GM12878 (cell line): ENCODE measurements around the gene FCER2. TPM values are rescaled to one million over a fixed set of nuclear protein-coding genes. Genes with fewer than 3 reads are reported as not detected.

Experiments used
- ATAC-seq: fragments of 200-7000 bp; cut with Tn5 transposase; 3 replicates; pipeline ENCODE4 v1.9.1; 2020; ENCODE audit warnings: mild to moderate bottlenecking, moderate library complexity
- BruUV-seq: library from RNA; stranded (reverse); fragments of 400-500 nt; replicated peaks from 2 replicates; lab custom pipeline; 2021; lab: Mats Ljungman, UMichigan
- CTCF ChIA-PET: fragments of 300-600 bp; sonication (Branson Sonifier 250); formaldehyde crosslinking; extraction: SDS; loops from one replicate; lab custom pipeline; 2021; ENCODE audit warnings: inconsistent platforms; lab: Yijun Ruan, JAX
- POLR2A ChIA-PET: fragments of 350-600 bp; formaldehyde crosslinking; extraction: SDS; loops from one replicate; lab custom pipeline; 2021; ENCODE audit warnings: inconsistent platforms; lab: Charles Lee
- RAD21 ChIA-PET: fragments of 300-600 bp; sonication (Branson Sonifier 250); formaldehyde crosslinking; loops from one replicate; lab custom pipeline; 2023; ENCODE audit warnings: antibody characterized with exemption; ENCODE audit not compliant: unreplicated experiment; lab: Charles Lee
- SMC1A ChIA-PET: fragments of 300-600 bp; sonication (Branson Sonifier 250); formaldehyde crosslinking; loops from one replicate; lab custom pipeline; 2023; ENCODE audit not compliant: unreplicated experiment, uncharacterized antibody; lab: Charles Lee
- DNase-seq: peaks from one replicate; pipeline ENCODE4 v3.0.0-alpha.2; 2011; ENCODE audit warnings: low read depth, low spot score
- FAIRE-seq: peaks from 3 replicates; lab custom pipeline; 2011; peaks lifted over from hg19 to GRCh38; lab: Jason Lieb, UNC
- H2AFZ ChIP-seq: 2 replicates; pipeline ENCODE4 v1.6.0; 2011; ENCODE audit warnings: low read depth, low read length, control low read depth; ENCODE audit not compliant: control insufficient read depth
- H3K27ac ChIP-seq: 2 replicates; pipeline ENCODE4 v1.5.1; 2011; ENCODE audit warnings: control low read depth; ENCODE audit not compliant: control insufficient read depth, insufficient read depth
- H3K27me3 ChIP-seq, 2 experiments: replicated peaks in 1 of 2; 2 replicates each; pipeline versions ENCODE4 v1.6.0 to v1.6.1; 2011; ENCODE audit warnings: low read length in 1 of 2; ENCODE audit not compliant: control insufficient read depth in 2 of 2, insufficient read depth in 2 of 2
- H3K36me3 ChIP-seq, 2 experiments: 2 replicates each; pipeline ENCODE4 v1.5.1; 2011; ENCODE audit warnings: low read length in 1 of 2; ENCODE audit not compliant: control insufficient read depth in 2 of 2, insufficient read depth in 2 of 2
- H3K4me1 ChIP-seq: 2 replicates; pipeline ENCODE4 v1.6.1; 2011; ENCODE audit warnings: mild to moderate bottlenecking, low read length, moderate library complexity, mixed read lengths; ENCODE audit not compliant: control insufficient read depth, insufficient read depth
- H3K4me2 ChIP-seq: 2 replicates; pipeline ENCODE4 v1.6.0; 2011; ENCODE audit warnings: control low read depth; ENCODE audit not compliant: control insufficient read depth, insufficient read depth
- H3K4me3 ChIP-seq: fragments of 200-600 bp; sonication (generic); 2 replicates; pipeline ENCODE4 v1.5.1; 2016
- H3K79me2 ChIP-seq: 2 replicates; pipeline ENCODE4 v1.6.0; 2011; ENCODE audit warnings: low read length; ENCODE audit not compliant: control insufficient read depth, insufficient read depth
- H3K9ac ChIP-seq: 2 replicates; pipeline ENCODE4 v1.8.0; 2011; ENCODE audit warnings: low read length, control low read depth, mixed read lengths; ENCODE audit not compliant: control insufficient read depth, insufficient read depth
- H3K9me3 ChIP-seq: replicated peaks from 3 replicates; pipeline ENCODE4 v1.5.1; 2011; ENCODE audit warnings: mild to moderate bottlenecking, low read length; ENCODE audit not compliant: control insufficient read depth, insufficient read depth
- H4K20me1 ChIP-seq: 2 replicates; pipeline ENCODE4 v1.6.0; 2011; ENCODE audit not compliant: control insufficient read depth, insufficient read depth
- FOS ChIP-seq: IDR thresholded peaks from 3 replicates; pipeline ENCODE4 v1.6.1; 2011; ENCODE audit warnings: borderline replicate concordance; ENCODE audit not compliant: insufficient read length; ENCODE audit errors: extremely low read depth
- HDGF ChIP-seq: fragments of 450-650 bp; IDR thresholded peaks from 2 replicates; pipeline ENCODE4 v1.6.1; 2016; ENCODE audit warnings: antibody characterized with exemption
- MEF2A ChIP-seq: IDR thresholded peaks from 2 replicates; pipeline ENCODE4 v1.6.1; 2011; ENCODE audit warnings: low read depth, mild to moderate bottlenecking, low read length, moderate library complexity; ENCODE audit not compliant: insufficient read depth
- NR2C1 ChIP-seq: fragments of 450-650 bp; IDR thresholded peaks from 2 replicates; pipeline ENCODE4 v1.6.1; 2017; ENCODE audit warnings: antibody characterized with exemption, mild to moderate bottlenecking, moderate library complexity
- NRF1 ChIP-seq: conservative IDR thresholded peaks from 2 replicates; pipeline ENCODE4 v1.6.1; 2011; ENCODE audit warnings: mild to moderate bottlenecking, low read depth, low read length, improper control_type of control experiment
- RFX5 ChIP-seq: IDR thresholded peaks from 2 replicates; pipeline ENCODE4 v1.6.1; 2011; ENCODE audit warnings: low read depth, low read length, improper control_type of control experiment
- SREBF2 ChIP-seq: IDR thresholded peaks from 2 replicates; pipeline ENCODE4 v1.6.1; 2012; ENCODE audit warnings: mild to moderate bottlenecking, low read length
- STAT3 ChIP-seq: IDR thresholded peaks from 2 replicates; pipeline ENCODE4 v1.6.1; 2011; ENCODE audit warnings: low read depth, low read length, improper control_type of control experiment
- TCF12 ChIP-seq: IDR thresholded peaks from 2 replicates; pipeline ENCODE4 v1.6.1; 2011; ENCODE audit warnings: low read depth, mild to moderate bottlenecking, low read length
- WGBS: methylation state at CpG from one replicate; pipeline ENCODE4 v1.1.6; 2016; ENCODE audit warnings: low lambda C conversion rate; ENCODE audit not compliant: insufficient replicate concordance, insufficient coverage; ENCODE audit errors: missing lambda C conversion rate; 5-methylcytosine and 5-hydroxymethylcytosine counted together
- in situ Hi-C: fragments of 300-500 bp; cut with MboI; formaldehyde crosslinking; loops from 9 replicates; pipeline ENCODE4 v1.14.3; 2018; ENCODE audit warnings: mixed read lengths
- intact Hi-C: fragments of 100-400 bp; cut with micrococcal nuclease; formaldehyde crosslinking; loops from one replicate; pipeline ENCODE4 v1.14.2; 2022; ENCODE audit not compliant: unreplicated experiment
- polyA plus RNA-seq, 11 experiments: library from polyadenylated mRNA; depleted of rRNA in 4 of 11; unstranded in 6 of 11; stranded (reverse) in 5 of 11; fragments of >200 nt; fragmentation: Nextera tagmentation in 4 of 11; fragmentation: Illumina TruSeq in 1 of 11; extraction: Ambion mirVana in 4 of 11; extraction: Trizol in 1 of 11; gene quantifications; 1 replicate in 1 of 11; 2 replicates in 10 of 11; pipeline versions ENCODE4 v1.2.1 to v1.2.3, GENCODE V29; 2011 to 2016; ENCODE audit warnings: inconsistent platforms in 2 of 11, missing spikeins in 2 of 11, low read depth in 1 of 11
- total RNA-seq, 4 experiments: library from RNA; depleted of rRNA in 3 of 4; stranded (reverse); fragments of >200 nt in 3 of 4; fragmentation: Illumina TruSeq in 1 of 4; extraction: Trizol in 1 of 4; gene quantifications; 2 replicates each; pipeline versions ENCODE4 v1.2.1 to v1.2.3, GENCODE V29; 2013 to 2021
- TF ChIP-seq, protein P1 (sequence below): fragments of 450-650 bp; IDR thresholded peaks from 2 replicates; pipeline ENCODE4 v1.6.1; 2016; ENCODE audit warnings: mild to moderate bottlenecking, moderate library complexity, borderline replicate concordance
- TF ChIP-seq, protein P2 (sequence below): fragments of 150-350 bp; IDR thresholded peaks from 2 replicates; pipeline ENCODE4 v1.6.1; 2016; ENCODE audit warnings: low read depth, low read length

The FCER2 gene
- total and polyA plus RNA-seq, 10 of the 15 experiments (the other 5 are each of a cell fraction or from before 2014, with no cell fraction given) = 44.0 to 424 (median 241) TPM

DNA sequence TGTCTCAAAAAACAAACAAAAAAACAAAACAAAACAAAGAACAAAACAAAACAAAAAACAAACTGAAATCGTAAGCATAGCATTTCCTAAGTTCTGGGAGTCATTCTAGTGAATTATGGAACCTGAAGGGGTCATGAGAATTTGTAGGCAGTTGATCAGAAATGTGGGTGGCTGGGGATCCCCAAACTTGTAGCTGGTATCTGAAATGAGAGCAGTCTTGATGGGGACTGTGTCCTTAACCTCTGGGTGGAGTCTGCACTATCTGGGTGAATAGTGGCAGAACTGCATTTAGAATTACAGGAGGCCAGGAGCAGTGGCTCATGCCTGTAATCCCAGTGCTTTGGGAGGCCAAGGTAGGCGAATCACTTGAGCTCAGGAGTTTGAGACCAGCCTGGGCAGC is 23.9 kb upstream of the FCER2 start:
- Histone ChIP-seq H3K9me3 (no peaks in the 10 kb centered on the region; the same call in 2 of the 3 replicates), H3K36me3 (no peaks in the 10 kb centered on the region), H3K27me3 (peaks cover 4% of the 10 kb centered on the region in 2 experiments; a peak in 2 of 4 replicates), H2AFZ (no peak overlapping the region), H3K79me2 (no peaks in the 10 kb centered on the region), H3K9ac (no peak overlapping the region), H3K27ac (no peak overlapping the region; the same call in 1 of the 2 replicates), H4K20me1 (no peaks in the 10 kb centered on the region), H3K4me2 (no peak overlapping the region), H3K4me3 (no peak overlapping the region), H3K4me1 (peaks cover 9% of the 10 kb centered on the region)
- in situ Hi-C loops = no loop called here
- no peak for TF ChIP-seq NR2C1
- no peak for TF ChIP-seq FOS
- TF ChIP-seq NRF1 = no peak
- TF ChIP-seq, protein P1, sequence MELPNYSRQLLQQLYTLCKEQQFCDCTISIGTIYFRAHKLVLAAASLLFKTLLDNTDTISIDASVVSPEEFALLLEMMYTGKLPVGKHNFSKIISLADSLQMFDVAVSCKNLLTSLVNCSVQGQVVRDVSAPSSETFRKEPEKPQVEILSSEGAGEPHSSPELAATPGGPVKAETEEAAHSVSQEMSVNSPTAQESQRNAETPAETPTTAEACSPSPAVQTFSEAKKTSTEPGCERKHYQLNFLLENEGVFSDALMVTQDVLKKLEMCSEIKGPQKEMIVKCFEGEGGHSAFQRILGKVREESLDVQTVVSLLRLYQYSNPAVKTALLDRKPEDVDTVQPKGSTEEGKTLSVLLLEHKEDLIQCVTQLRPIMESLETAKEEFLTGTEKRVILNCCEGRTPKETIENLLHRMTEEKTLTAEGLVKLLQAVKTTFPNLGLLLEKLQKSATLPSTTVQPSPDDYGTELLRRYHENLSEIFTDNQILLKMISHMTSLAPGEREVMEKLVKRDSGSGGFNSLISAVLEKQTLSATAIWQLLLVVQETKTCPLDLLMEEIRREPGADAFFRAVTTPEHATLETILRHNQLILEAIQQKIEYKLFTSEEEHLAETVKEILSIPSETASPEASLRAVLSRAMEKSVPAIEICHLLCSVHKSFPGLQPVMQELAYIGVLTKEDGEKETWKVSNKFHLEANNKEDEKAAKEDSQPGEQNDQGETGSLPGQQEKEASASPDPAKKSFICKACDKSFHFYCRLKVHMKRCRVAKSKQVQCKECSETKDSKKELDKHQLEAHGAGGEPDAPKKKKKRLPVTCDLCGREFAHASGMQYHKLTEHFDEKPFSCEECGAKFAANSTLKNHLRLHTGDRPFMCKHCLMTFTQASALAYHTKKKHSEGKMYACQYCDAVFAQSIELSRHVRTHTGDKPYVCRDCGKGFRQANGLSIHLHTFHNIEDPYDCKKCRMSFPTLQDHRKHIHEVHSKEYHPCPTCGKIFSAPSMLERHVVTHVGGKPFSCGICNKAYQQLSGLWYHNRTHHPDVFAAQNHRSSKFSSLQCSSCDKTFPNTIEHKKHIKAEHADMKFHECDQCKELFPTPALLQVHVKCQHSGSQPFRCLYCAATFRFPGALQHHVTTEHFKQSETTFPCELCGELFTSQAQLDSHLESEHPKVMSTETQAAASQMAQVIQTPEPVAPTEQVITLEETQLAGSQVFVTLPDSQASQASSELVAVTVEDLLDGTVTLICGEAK = no peak
- no peak for TF ChIP-seq RFX5
- TF ChIP-seq STAT3 = no peak
- TF ChIP-seq HDGF = no peak
- TF ChIP-seq MEF2A = no peak
- TF ChIP-seq, protein P2, sequence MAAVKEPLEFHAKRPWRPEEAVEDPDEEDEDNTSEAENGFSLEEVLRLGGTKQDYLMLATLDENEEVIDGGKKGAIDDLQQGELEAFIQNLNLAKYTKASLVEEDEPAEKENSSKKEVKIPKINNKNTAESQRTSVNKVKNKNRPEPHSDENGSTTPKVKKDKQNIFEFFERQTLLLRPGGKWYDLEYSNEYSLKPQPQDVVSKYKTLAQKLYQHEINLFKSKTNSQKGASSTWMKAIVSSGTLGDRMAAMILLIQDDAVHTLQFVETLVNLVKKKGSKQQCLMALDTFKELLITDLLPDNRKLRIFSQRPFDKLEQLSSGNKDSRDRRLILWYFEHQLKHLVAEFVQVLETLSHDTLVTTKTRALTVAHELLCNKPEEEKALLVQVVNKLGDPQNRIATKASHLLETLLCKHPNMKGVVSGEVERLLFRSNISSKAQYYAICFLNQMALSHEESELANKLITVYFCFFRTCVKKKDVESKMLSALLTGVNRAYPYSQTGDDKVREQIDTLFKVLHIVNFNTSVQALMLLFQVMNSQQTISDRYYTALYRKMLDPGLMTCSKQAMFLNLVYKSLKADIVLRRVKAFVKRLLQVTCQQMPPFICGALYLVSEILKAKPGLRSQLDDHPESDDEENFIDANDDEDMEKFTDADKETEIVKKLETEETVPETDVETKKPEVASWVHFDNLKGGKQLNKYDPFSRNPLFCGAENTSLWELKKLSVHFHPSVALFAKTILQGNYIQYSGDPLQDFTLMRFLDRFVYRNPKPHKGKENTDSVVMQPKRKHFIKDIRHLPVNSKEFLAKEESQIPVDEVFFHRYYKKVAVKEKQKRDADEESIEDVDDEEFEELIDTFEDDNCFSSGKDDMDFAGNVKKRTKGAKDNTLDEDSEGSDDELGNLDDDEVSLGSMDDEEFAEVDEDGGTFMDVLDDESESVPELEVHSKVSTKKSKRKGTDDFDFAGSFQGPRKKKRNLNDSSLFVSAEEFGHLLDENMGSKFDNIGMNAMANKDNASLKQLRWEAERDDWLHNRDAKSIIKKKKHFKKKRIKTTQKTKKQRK = no peak
- TF ChIP-seq TCF12 = no peak
- no peak for TF ChIP-seq SREBF2
- 26% methylated on average over 2 of the region's 2 CpGs for WGBS
- FAIRE-seq = no peak
- intact Hi-C loops = no loop called here
- ChIA-PET CTCF (interaction anchor here (0.6 to 4.6 kb wide), 4 partner anchors 11 to 74 kb away, joined by 3 to 17 read pairs (median 4); no protein-coding TSS in a partner anchor), POLR2A (interaction anchor here (0.7 to 1.5 kb wide), 3 partner anchors 13 to 30 kb away, joined by 3 to 7 read pairs (median 3); no protein-coding TSS in a partner anchor), RAD21 (interaction anchor here (2.4 kb wide), 1 partner anchor 20 kb away, joined by 8 read pairs; no protein-coding TSS in a partner anchor), SMC1A (interaction anchor here (1.1 to 1.6 kb wide), 2 partner anchors 10 to 45 kb away, joined by 3 to 4 read pairs; partner anchors contain the start of gene TRAPPC5)
- no peak for DNase-seq
- BruUV-seq = no TSS peak
- ATAC-seq = no peak
